WTC11 (cell line): ENCODE results near the gene ECM1. TPM values are rescaled to one million over a fixed set of nuclear protein-coding genes. Genes with fewer than 3 reads are reported as not detected.

Experiments used
- ATF2 ChIP-seq: sonication (generic); formaldehyde crosslinking; IDR thresholded peaks from 2 replicates; pipeline ENCODE4 v1.8.1; 2022; ENCODE audit warnings: low read depth, missing genetic modification reagents, borderline replicate concordance
- ATF6 ChIP-seq: sonication (generic); formaldehyde crosslinking; IDR thresholded peaks from 2 replicates; pipeline ENCODE4 v1.8.1; 2023; ENCODE audit warnings: mild to moderate bottlenecking, missing genetic modification reagents
- ETV6 ChIP-seq: sonication (generic); formaldehyde crosslinking; IDR thresholded peaks from 2 replicates; pipeline ENCODE4 v1.8.1; 2022; ENCODE audit warnings: mild to moderate bottlenecking, missing genetic modification reagents
- FOXK1 ChIP-seq: sonication (generic); formaldehyde crosslinking; IDR thresholded peaks from 2 replicates; pipeline ENCODE4 v1.8.0; 2022; ENCODE audit warnings: mild to moderate bottlenecking, moderate library complexity, missing genetic modification reagents
- GABPB1 ChIP-seq: sonication (generic); formaldehyde crosslinking; IDR thresholded peaks from 2 replicates; pipeline ENCODE4 v1.8.1; 2023; ENCODE audit warnings: mild to moderate bottlenecking, missing genetic modification reagents
- MYBL2 ChIP-seq: sonication (generic); formaldehyde crosslinking; IDR thresholded peaks from 2 replicates; pipeline ENCODE4 v1.8.1; 2023; ENCODE audit warnings: mild to moderate bottlenecking, moderate library complexity, missing genetic modification reagents
- NFATC4 ChIP-seq: fragments of 250-450 bp; sonication (Bioruptor Pico); IDR thresholded peaks from 2 replicates; pipeline ENCODE4 v1.9.0; 2021; ENCODE audit warnings: mild to moderate bottlenecking
- NFE2L1 ChIP-seq: sonication (generic); formaldehyde crosslinking; IDR thresholded peaks from 2 replicates; pipeline ENCODE4 v1.8.1; 2023; ENCODE audit warnings: missing genetic modification reagents
- NR1H2 ChIP-seq: sonication (generic); formaldehyde crosslinking; IDR thresholded peaks from 2 replicates; pipeline ENCODE4 v1.9.0; 2021; ENCODE audit warnings: mild to moderate bottlenecking, moderate library complexity, missing genetic modification reagents
- OVOL2 ChIP-seq: fragments of 250-450 bp; sonication (Bioruptor Pico); IDR thresholded peaks from 2 replicates; pipeline ENCODE4 v1.9.0; 2021; ENCODE audit warnings: mild to moderate bottlenecking, borderline replicate concordance
- PREB ChIP-seq: sonication (generic); formaldehyde crosslinking; IDR thresholded peaks from 2 replicates; pipeline ENCODE4 v1.8.1; 2022; ENCODE audit warnings: mild to moderate bottlenecking, missing genetic modification reagents, moderate library complexity, borderline replicate concordance
- PRRX2 ChIP-seq: fragments of 250-450 bp; sonication (Bioruptor Pico); IDR thresholded peaks from 2 replicates; pipeline ENCODE4 v1.8.0; 2021; ENCODE audit warnings: mild to moderate bottlenecking
- RELA ChIP-seq: sonication (generic); formaldehyde crosslinking; IDR thresholded peaks from 2 replicates; pipeline ENCODE4 v1.8.1; 2022; ENCODE audit warnings: missing genetic modification reagents, mild to moderate bottlenecking, borderline replicate concordance
- SMAD4 ChIP-seq: sonication (generic); formaldehyde crosslinking; IDR thresholded peaks from 2 replicates; pipeline ENCODE4 v1.8.0; 2022; ENCODE audit warnings: mild to moderate bottlenecking, missing genetic modification reagents
- SOX15 ChIP-seq: fragments of 250-450 bp; sonication (Bioruptor Pico); IDR thresholded peaks from 2 replicates; pipeline ENCODE4 v1.9.0; 2021; ENCODE audit warnings: mild to moderate bottlenecking
- SP1 ChIP-seq: sonication (generic); formaldehyde crosslinking; conservative IDR thresholded peaks from 2 replicates; pipeline ENCODE4 v1.8.1; 2022; ENCODE audit warnings: missing genetic modification reagents
- ZNF423 ChIP-seq: fragments of 250-450 bp; sonication (Bioruptor Pico); IDR thresholded peaks from 2 replicates; pipeline ENCODE4 v2.1.2; 2022; ENCODE audit warnings: mild to moderate bottlenecking, moderate library complexity
- total RNA-seq: library from RNA; stranded (reverse); gene quantifications from 3 replicates; pipeline ENCODE4 v1.2.3, GENCODE V29; 2021
- TF ChIP-seq, protein P1 (sequence below): fragments of 250-450 bp; sonication (Bioruptor Pico); IDR thresholded peaks from 2 replicates; pipeline ENCODE4 v2.1.2; 2022; ENCODE audit warnings: mild to moderate bottlenecking, moderate library complexity
- TF ChIP-seq, protein P2 (sequence below): sonication (generic); formaldehyde crosslinking; IDR thresholded peaks from 2 replicates; pipeline ENCODE4 v1.8.0; 2022; ENCODE audit warnings: mild to moderate bottlenecking, missing genetic modification reagents
- TF ChIP-seq, protein P3 (sequence below): sonication (generic); formaldehyde crosslinking; IDR thresholded peaks from 2 replicates; pipeline ENCODE4 v1.8.1; 2023; ENCODE audit warnings: mild to moderate bottlenecking, missing genetic modification reagents, borderline replicate concordance
- TF ChIP-seq, protein P4 (sequence below): sonication (generic); formaldehyde crosslinking; IDR thresholded peaks from 2 replicates; pipeline ENCODE4 v1.8.1; 2023; ENCODE audit warnings: mild to moderate bottlenecking, missing genetic modification reagents
- TF ChIP-seq, protein P5 (sequence below): sonication (generic); formaldehyde crosslinking; IDR thresholded peaks from 2 replicates; pipeline ENCODE4 v1.8.1; 2023; ENCODE audit warnings: mild to moderate bottlenecking, missing genetic modification reagents, moderate library complexity
- TF ChIP-seq, protein P6 (sequence below): sonication (generic); formaldehyde crosslinking; IDR thresholded peaks from 2 replicates; pipeline ENCODE4 v1.8.1; 2022; ENCODE audit warnings: mild to moderate bottlenecking, moderate library complexity, missing genetic modification reagents

ECM1 gene
- total RNA-seq, 1 experiment from 2014 or later: 1.6 TPM

DNA sequence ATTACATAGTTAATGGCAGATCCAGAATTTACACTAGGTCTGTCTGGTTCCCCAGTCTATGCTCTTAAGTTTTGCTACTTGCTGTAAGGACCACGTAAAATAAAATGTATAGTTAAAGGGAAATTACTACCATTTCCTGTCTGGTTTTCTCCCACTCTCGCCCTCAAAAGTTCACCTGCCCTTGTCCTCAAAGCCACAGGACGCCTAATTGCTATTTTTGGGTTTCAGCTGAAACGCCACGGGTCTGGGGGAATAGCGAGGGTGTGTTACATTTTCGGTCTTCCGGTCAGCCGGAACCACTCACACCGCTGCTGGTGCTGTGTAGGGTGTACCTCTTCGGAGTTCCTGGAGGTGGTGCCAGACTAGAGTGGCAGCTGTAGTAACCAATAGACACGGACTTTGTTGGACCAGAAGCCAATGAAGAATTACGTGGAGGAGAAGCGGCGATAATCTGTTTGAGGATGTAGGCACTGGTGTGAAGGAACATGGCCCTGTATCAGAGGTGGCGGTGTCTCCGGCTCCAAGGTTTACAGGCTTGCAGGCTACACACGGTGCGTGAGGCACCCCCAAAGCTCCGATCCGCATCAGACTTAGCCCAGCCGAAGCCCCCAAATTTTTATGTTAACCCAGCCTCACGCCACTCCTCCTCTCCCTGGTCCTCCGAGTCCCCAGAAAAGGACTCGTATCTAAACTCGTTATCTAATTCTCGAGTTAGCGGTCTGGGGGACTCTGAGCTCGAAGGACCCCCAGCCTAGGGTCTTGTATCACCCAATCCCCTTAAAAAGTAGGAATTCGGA is 20.7 kb upstream of the ECM1 start, which contains the start of gene TARS2 (continued):
- TF ChIP-seq NFATC4 (CRISPR knock-in tag): no peak
- no peak for TF ChIP-seq RELA (CRISPR knock-in tag)
- peak; percentile 96 for TF ChIP-seq FOXK1 (CRISPR knock-in tag)
- TF ChIP-seq, protein P1, sequence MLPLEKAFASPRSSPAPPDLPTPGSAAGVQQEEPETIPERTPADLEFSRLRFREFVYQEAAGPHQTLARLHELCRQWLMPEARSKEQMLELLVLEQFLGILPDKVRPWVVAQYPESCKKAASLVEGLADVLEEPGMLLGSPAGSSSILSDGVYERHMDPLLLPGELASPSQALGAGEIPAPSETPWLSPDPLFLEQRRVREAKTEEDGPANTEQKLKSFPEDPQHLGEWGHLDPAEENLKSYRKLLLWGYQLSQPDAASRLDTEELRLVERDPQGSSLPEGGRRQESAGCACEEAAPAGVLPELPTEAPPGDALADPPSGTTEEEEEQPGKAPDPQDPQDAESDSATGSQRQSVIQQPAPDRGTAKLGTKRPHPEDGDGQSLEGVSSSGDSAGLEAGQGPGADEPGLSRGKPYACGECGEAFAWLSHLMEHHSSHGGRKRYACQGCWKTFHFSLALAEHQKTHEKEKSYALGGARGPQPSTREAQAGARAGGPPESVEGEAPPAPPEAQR (CRISPR knock-in tag): no peak
- TF ChIP-seq ATF2: no peak
- peak; percentile 75 for TF ChIP-seq ETV6 (CRISPR knock-in tag)
- no peak for TF ChIP-seq NFE2L1 (CRISPR knock-in tag)
- TF ChIP-seq, protein P2, sequence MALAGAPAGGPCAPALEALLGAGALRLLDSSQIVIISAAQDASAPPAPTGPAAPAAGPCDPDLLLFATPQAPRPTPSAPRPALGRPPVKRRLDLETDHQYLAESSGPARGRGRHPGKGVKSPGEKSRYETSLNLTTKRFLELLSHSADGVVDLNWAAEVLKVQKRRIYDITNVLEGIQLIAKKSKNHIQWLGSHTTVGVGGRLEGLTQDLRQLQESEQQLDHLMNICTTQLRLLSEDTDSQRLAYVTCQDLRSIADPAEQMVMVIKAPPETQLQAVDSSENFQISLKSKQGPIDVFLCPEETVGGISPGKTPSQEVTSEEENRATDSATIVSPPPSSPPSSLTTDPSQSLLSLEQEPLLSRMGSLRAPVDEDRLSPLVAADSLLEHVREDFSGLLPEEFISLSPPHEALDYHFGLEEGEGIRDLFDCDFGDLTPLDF (CRISPR knock-in tag): no peak
- TF ChIP-seq, protein P3, sequence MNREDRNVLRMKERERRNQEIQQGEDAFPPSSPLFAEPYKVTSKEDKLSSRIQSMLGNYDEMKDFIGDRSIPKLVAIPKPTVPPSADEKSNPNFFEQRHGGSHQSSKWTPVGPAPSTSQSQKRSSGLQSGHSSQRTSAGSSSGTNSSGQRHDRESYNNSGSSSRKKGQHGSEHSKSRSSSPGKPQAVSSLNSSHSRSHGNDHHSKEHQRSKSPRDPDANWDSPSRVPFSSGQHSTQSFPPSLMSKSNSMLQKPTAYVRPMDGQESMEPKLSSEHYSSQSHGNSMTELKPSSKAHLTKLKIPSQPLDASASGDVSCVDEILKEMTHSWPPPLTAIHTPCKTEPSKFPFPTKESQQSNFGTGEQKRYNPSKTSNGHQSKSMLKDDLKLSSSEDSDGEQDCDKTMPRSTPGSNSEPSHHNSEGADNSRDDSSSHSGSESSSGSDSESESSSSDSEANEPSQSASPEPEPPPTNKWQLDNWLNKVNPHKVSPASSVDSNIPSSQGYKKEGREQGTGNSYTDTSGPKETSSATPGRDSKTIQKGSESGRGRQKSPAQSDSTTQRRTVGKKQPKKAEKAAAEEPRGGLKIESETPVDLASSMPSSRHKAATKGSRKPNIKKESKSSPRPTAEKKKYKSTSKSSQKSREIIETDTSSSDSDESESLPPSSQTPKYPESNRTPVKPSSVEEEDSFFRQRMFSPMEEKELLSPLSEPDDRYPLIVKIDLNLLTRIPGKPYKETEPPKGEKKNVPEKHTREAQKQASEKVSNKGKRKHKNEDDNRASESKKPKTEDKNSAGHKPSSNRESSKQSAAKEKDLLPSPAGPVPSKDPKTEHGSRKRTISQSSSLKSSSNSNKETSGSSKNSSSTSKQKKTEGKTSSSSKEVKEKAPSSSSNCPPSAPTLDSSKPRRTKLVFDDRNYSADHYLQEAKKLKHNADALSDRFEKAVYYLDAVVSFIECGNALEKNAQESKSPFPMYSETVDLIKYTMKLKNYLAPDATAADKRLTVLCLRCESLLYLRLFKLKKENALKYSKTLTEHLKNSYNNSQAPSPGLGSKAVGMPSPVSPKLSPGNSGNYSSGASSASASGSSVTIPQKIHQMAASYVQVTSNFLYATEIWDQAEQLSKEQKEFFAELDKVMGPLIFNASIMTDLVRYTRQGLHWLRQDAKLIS (CRISPR knock-in tag): no peak
- no peak for TF ChIP-seq ATF6 (CRISPR knock-in tag)
- no peak for TF ChIP-seq OVOL2
- TF ChIP-seq, protein P4, sequence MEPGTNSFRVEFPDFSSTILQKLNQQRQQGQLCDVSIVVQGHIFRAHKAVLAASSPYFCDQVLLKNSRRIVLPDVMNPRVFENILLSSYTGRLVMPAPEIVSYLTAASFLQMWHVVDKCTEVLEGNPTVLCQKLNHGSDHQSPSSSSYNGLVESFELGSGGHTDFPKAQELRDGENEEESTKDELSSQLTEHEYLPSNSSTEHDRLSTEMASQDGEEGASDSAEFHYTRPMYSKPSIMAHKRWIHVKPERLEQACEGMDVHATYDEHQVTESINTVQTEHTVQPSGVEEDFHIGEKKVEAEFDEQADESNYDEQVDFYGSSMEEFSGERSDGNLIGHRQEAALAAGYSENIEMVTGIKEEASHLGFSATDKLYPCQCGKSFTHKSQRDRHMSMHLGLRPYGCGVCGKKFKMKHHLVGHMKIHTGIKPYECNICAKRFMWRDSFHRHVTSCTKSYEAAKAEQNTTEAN (CRISPR knock-in tag): no peak
- TF ChIP-seq NR1H2: no peak
- no peak for TF ChIP-seq PREB
- peak; percentile 88 for TF ChIP-seq GABPB1
- TF ChIP-seq, protein P5, sequence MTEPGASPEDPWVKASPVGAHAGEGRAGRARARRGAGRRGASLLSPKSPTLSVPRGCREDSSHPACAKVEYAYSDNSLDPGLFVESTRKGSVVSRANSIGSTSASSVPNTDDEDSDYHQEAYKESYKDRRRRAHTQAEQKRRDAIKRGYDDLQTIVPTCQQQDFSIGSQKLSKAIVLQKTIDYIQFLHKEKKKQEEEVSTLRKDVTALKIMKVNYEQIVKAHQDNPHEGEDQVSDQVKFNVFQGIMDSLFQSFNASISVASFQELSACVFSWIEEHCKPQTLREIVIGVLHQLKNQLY: no peak
- TF ChIP-seq, protein P6, sequence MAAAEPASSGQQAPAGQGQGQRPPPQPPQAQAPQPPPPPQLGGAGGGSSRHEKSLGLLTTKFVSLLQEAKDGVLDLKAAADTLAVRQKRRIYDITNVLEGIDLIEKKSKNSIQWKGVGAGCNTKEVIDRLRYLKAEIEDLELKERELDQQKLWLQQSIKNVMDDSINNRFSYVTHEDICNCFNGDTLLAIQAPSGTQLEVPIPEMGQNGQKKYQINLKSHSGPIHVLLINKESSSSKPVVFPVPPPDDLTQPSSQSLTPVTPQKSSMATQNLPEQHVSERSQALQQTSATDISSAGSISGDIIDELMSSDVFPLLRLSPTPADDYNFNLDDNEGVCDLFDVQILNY: no peak
- TF ChIP-seq ZNF423 (CRISPR knock-in tag): no peak
- TF ChIP-seq MYBL2: no peak
- no peak for TF ChIP-seq PRRX2 (CRISPR knock-in tag)
- no peak for TF ChIP-seq SOX15 (CRISPR knock-in tag)
- no peak for TF ChIP-seq SMAD4
- TF ChIP-seq SP1: peak; percentile 91
- TF ChIP-seq, all 79 proteins: peak for 15
